ENCODE data around the gene PDE6B. TPM values are rescaled to one million over a fixed set of nuclear protein-coding genes. Genes with fewer than 3 reads are reported as not detected.

The PDE6B gene
- total and polyA plus RNA-seq, 2 experiments from 2014 or later = 17.3 to 26.1 TPM

- H3K36me3 ChIP-seq (replicated peaks; ENCODE audit: insufficient read depth, low read depth) = no peaks in the 10 kb centered on the region
- TF ChIP-seq EZH2phosphoT487 (IDR thresholded peaks at IDR 0.05; ENCODE audit: low read depth, severe bottlenecking, unreplicated experiment) = no peak
- TF ChIP-seq CTCF (IDR thresholded peaks at IDR 0.05; ENCODE audit: poor library complexity) = no peak
- TF ChIP-seq EZH2 (IDR thresholded peaks at IDR 0.05; ENCODE audit: borderline replicate concordance) = no peak
- no peaks in the 10 kb centered on the region for H3K9me3 ChIP-seq (ENCODE audit: low read depth)
- H2AFZ ChIP-seq = no peak overlapping the region
- H3K4me2 ChIP-seq = no peak overlapping the region
- H4K20me1 ChIP-seq (ENCODE audit: insufficient read depth, poor library complexity, severe bottlenecking) = no peaks in the 10 kb centered on the region
- no peak overlapping the region for H3K4me3 ChIP-seq
- no peaks in the 10 kb centered on the region for H3K27me3 ChIP-seq
- H3K27ac ChIP-seq = no peak overlapping the region
- H3K4me1 ChIP-seq (ENCODE audit: insufficient read depth) = no peaks in the 10 kb centered on the region
- no peak for DNase-seq (ENCODE audit: low spot score)
- no peaks in the 10 kb centered on the region for H3K79me2 ChIP-seq
- H3K9me2 ChIP-seq (replicated peaks; ENCODE audit: insufficient read depth) = no peaks in the 10 kb centered on the region
- 98% methylated on average over 31 of the region's 32 CpGs for whole genome bisulfite sequencing (ENCODE audit: low lambda C conversion rate, missing lambda C conversion rate)
Measured at GRCh38 chr4:646460-646859, 21.1 kb downstream of the PDE6B start.

GRCh38 chr4:647481-647880 lies 22.1 kb downstream of the PDE6B start:
- DNase-seq (ENCODE audit: low spot score) = no peak
- Histone ChIP-seq H3K9me2 (replicated peaks; ENCODE audit: insufficient read depth) (no peaks in the 10 kb centered on the region), H4K20me1 (ENCODE audit: insufficient read depth, poor library complexity, severe bottlenecking) (no peaks in the 10 kb centered on the region), H3K4me2 (no peak overlapping the region), H3K27ac (no peak overlapping the region), H3K36me3 (replicated peaks; ENCODE audit: insufficient read depth, low read depth) (no peaks in the 10 kb centered on the region), H2AFZ (no peak overlapping the region), H3K9me3 (ENCODE audit: low read depth) (no peaks in the 10 kb centered on the region), H3K27me3 (no peaks in the 10 kb centered on the region), H3K4me1 (ENCODE audit: insufficient read depth) (no peaks in the 10 kb centered on the region), H3K4me3 (no peak overlapping the region), H3K79me2 (no peaks in the 10 kb centered on the region)
- no peak for TF ChIP-seq EZH2 (IDR thresholded peaks at IDR 0.05; ENCODE audit: borderline replicate concordance)
- no peak for TF ChIP-seq CTCF (IDR thresholded peaks at IDR 0.05; ENCODE audit: poor library complexity)
- TF ChIP-seq EZH2phosphoT487 (IDR thresholded peaks at IDR 0.05; ENCODE audit: low read depth, severe bottlenecking, unreplicated experiment) = no peak
- WGBS (ENCODE audit: low lambda C conversion rate, missing lambda C conversion rate) = 74% methylated on average over 13 of the region's 13 CpGs

- Histone ChIP-seq H3K79me2 (no peaks in the 10 kb centered on the region), H3K36me3 (replicated peaks; ENCODE audit: insufficient read depth, low read depth) (no peaks in the 10 kb centered on the region), H3K9me3 (ENCODE audit: low read depth) (no peaks in the 10 kb centered on the region), H3K27ac (no peak overlapping the region), H3K9me2 (replicated peaks; ENCODE audit: insufficient read depth) (no peaks in the 10 kb centered on the region), H3K4me1 (ENCODE audit: insufficient read depth) (no peaks in the 10 kb centered on the region), H3K27me3 (no peaks in the 10 kb centered on the region), H4K20me1 (ENCODE audit: insufficient read depth, poor library complexity, severe bottlenecking) (no peaks in the 10 kb centered on the region), H3K4me2 (no peak overlapping the region), H3K4me3 (no peak overlapping the region), H2AFZ (no peak overlapping the region)
- TF ChIP-seq EZH2phosphoT487 (IDR thresholded peaks at IDR 0.05; ENCODE audit: low read depth, severe bottlenecking, unreplicated experiment) = no peak
- no peak for TF ChIP-seq CTCF (IDR thresholded peaks at IDR 0.05; ENCODE audit: poor library complexity)
- no peak for TF ChIP-seq EZH2 (IDR thresholded peaks at IDR 0.05; ENCODE audit: borderline replicate concordance)
- 67% methylated on average over 28 of the region's 28 CpGs for WGBS (ENCODE audit: low lambda C conversion rate, missing lambda C conversion rate)
- DNase-seq (ENCODE audit: low spot score) = no peak
Measured at GRCh38 chr4:648579-649292, 23.4 kb downstream of the PDE6B start.
